CD4-positive, alpha-beta T cell treated with Interleukin-15 for 1 hour (primary cell): ENCODE results near the gene FAM174C.
"Not testable (repeated sequence)": the region's sequence is repeated elsewhere in the genome, so short reads cannot be mapped to it uniquely, and the experiment has no call there.

ENCODE experiments used
- DNase-seq: peaks from one replicate; pipeline ENCODE4 v3.0.0-alpha.2; 2020

Gene FAM174C

DNA sequence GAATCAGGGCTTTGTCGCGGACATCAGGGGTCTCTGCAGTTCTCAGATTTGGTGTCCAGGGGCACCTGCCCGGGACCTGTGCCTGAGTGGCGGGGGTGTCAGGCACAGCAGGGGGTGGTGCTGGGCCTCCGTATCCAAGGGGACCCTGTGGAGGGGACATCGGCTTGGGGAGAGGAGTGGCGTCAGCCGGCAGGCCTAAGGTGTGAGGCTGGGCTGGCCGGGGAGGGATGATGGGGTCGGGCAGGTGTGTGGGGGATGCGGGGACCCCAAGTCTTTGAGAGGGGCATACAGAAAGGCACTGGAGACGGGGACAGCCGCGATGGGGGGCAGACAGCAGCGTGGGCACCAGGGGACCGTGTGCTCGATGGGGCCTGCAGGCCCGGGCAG is 12.9 kb downstream of the FAM174C start:
- DNase-seq, result no peak

DNA sequence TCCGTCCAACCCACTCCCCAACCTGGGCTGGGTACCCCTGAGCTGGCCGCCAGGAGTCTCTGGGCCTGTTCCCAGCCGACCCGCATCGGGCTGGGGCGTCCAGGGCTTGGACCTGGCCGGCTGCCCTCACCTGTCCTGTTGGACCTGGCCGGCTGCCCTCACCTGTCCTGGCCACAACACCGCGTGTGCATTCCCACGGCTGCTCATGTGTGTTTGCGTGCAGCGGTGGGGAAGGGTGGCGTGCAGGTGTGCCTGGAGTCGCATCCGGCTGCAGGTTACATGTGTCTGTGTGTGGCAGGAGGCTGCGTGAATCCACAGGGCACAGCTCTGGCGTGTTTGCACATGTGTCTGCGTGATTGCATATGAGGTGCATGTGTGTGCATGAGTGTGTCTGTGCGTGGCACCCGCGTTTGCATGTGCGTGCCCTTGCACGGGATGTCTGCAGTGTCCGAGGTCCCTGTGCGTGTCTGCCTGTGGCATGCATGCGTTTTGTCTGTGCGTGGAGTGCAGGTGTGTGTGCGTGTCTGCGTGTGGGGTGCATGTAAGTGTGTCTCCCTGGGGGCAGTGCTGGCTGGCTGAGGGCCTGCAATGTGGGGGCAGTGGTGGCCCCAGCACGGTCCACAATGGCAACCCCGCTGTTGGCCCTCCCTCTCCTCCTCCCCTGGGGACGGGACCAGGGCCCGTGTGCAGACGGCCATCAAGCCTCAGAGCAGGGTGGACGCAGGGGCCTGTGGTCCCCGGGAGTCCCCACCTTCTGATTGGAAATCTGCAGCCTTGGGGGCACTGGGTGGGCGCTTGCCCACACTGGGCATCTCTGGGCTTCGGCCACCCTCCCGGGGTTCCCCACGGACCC is 13.7 kb downstream of the FAM174C start:
- DNase-seq, result no peak

DNA sequence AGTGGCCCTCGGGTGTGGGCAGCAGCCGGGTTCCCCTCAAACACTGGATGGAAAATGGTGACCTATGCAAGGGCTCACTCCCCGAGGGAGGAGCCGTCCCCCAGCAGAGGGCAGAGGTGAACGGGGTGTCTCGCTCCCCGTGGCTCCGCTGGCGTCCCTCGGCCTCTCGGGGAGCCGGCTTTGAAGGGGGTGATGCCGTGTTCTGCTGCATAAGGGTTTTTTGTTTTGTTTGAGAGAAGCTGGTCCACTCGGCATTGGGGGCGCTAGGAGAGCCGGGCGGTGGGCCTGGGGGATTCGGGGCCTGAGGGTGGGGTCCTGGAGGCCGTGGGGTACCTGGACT is 14.3 kb downstream of the FAM174C start:
- DNase-seq, result no peak

DNA sequence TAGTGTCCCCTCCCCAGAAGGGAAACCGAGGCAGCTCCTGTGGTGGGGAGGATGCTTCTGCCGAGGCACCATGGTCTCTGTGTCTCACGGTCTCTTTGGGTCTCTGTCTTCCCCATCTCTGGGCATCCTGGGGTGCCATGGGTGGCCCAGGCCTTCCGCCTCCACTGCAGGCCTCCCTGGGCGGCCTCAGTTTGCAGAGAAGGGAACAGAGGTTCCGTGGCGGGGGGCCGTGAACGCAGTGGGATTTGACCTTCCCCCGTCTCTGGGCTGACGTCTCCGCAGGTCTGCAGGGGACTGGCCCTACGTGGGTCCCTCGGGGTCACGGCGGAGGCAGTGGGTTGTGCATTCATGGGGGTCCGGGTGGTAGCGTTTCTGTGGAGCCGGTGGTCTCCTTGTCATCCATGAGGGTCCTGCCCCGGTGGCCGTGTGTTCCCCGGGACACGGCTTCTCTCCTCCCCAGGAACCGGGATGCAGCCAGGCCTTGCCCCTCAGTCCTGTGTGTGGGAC is 14.9 kb downstream of the FAM174C start:
- no peak for DNase-seq

DNA sequence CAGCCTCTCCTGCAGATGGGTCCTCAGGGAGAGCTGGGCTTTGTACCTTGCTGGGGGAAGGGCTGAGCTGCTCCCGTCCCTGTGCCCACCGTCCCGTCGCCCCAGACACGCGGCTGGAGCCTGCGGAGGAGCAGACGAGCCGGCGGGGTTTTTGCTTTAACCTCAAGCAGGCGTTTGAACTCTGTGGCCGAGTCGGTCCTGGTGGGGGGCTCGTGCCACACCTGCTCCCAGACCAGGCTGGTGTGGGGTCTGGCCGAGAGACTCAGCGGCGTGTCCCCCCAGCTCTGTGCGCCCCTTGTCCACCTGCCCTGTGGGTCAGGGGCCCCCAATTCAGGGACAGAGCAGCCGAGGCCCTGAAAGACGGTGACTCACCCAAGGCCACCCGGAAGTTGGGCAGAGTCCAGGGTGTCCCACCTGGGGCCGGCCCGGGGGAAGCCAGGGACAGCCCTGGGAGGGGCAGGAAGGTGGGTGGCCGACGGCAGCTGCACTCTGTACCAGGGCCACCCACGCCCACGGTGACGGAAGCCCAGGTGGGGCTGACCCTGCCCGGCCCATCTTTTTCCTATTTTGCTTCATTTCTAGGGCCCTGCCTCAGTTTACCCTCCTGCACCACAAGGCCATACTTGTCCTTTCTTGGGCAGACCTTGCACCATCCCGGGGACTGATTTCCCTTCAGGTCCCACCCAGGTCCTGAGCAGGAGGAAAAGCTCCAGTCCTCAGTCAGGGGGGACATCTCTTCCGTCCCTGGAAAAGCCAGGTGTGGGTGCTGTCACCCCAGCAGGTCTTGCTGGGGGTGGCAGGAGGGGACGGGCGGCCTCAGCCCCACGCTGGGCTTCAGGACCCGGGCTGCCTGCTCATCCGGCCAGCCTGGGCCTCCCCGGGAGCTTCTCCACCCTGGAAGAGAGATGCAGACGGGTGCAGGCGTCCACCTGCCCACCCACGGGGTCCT is 15.6 kb downstream of the FAM174C start:
- DNase-seq, result no peak

DNA sequence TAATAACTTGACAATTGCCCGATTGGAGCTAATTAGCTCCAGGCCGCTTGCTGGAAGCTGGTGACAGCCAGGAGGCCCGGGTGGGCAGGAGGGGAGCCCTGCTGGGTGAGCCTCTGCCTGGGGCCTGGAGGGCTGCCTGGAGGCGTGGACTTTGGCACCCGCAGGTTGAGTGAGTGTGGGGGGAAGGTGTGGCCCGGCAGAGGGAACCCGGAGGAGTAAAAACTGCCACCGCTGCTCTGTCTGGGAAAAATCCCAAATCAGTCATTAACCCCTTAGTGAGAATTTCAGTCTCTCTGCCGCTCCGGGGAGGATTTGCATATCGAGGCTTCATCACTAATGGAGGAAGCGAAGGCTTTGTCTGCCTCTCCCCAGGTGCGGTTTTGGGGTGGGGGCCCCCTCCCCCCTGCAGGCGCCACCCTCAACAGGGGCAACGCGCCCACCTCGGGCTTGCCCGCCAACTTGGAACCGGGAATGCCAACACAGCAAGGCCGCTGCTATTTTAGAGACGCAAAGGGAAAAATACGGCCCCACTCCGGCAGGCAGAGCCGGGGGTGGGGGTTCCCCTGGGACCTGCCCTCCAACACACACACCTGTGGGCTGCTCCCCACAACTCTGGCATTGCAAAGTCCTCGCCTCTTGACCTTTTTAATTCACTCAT is 16.6 kb downstream of the FAM174C start:
- no peak for DNase-seq

DNA sequence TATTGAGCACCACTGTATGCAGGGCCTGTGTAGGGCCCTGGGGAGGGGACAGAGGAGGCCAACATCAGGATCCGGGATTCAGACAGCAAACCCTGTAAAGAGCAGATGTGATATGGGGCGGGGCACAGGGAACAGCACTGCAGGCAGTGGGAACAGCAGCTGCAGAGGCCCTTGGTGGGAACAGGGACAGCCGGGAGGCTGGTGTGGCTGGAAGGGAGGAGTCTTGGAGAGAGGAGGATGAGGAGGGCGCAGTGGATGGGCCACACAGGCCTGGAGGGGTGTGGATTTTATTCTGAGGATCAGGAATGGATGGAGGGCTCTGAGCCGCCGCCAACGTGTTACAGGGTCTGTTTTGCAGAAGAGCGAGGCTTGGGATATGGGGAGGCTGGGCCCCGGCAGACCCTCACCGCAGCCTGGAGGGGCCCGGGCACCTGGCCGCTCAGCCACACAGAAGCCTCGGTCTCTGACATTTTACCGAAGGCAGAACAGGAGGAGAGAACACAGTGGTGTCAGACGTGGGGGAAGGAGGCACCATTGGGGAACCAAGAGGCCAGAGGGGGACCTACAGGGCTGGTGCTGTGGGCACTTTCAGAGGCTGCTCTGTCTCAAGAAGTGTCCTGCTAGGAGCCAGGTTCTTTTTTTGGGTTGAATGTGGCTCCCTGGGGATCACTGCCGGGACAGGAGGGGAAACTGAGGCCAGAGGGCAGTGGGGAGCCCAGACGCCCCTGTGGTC is 17.3 kb downstream of the FAM174C start:
- DNase-seq, result no peak

DNA sequence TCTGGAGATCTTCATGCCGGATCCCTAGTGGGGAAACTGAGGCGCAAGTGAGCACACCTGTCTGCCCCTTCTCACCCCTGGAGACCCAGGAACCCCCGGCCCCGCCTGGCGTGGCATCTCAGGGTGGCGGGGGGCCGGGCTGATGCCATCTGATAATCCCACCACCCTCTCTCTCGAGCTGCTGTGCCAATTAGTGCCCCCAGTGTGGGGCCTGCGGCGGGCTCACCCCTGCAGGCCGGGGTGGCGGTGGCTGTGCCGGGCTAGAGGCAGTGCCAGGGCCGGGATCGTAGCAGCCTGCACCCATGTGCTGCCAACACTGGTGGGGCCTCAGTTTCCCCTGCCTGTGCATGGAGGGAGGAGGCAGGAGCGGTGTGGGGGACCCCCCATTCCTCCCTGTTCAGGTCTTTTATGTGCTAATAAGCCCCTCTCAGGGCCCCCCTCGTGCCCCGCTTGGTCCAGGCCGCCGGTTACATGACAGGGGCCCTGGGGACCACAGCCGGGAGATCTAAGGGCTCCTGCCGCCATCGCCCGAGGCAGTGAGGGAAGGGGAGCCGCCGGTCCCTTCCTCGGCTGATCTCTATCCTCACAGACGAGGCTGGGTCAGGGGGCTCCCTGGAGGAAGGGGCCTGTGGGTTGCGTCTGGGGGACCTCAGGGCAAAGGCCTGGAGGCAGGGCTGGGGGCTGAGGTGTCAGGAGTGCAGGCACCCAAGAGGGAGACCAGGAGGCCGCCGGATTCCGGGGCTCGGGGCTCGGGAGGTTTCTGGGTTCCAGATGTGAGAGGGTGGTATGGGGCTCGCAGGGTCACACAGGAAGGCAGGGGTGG is 18.7 kb downstream of the FAM174C start:
- DNase-seq, result no peak

DNA sequence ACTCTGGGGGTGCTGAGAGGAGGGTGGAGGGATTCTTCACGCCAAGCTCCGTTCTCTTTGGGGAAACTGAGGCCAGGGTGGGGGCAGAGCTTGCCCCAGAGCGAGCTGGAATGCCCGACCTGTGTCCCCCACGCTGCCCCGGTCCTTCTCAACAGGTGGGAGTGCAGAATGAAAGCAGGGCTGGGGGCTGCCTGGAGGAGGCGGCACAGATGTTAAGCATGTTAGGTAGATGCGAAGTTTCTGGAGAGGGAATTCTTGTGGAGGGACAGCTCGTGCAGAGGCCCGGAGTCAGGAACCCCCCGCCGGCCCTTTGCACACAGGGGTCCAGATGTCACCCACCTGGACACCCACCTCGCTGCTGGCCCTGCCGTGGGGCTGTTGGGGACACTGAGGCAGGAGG is 19.4 kb downstream of the FAM174C start:
- DNase-seq, result no peak

DNA sequence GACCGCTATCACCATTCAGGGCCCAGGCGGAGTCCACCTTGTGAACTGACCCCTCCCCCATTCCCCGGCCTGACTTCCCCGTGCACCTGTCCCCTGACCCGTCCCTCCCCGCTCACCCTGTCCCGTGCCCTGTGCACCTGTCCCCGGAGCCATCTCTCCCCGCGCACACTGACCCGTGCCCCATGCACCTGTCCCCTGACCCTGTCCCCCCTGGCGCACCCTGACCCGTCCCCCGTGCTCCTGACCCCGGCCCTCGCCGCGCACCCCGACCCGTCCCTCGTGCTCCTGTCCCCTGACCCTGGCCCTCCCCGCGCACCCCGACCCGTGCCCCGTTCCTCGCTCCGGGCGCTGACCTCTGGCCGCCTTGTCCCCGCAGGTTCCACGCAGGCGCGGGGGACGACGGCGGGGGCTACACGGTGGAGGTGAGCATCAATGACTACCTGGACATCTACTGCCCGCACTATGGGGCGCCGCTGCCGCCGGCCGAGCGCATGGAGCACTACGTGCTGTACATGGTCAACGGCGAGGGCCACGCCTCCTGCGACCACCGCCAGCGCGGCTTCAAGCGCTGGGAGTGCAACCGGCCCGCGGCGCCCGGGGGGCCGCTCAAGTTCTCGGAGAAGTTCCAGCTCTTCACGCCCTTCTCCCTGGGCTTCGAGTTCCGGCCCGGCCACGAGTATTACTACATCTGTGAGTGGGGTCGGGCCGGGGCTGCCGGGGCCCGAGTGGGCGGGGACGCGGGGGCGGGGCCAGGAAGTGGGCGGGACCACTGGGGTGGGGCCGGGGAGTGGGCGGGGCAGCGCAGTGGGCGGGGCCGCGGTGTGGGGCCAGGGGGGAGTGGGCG is 20.1 kb downstream of the FAM174C start:
- peak; percentile 26 for DNase-seq

DNA sequence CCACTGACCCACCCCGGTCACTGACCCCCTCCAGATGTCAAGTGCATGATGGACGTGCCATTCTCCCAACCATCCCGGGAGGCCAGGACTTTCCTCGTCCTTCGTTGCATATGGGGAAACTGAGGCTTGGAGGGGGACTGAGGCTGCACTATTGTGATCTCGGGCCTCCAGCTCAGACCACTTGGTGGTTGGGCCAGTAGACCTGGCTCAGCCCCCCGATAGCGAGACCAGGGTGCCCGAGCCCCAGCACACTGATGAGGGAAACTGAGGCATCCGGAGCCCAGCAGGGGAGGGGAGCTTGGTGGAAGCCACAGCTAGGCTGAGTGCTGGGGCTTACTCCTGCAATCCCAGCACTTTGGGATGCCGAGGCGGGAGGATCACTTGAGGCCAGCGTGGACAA is 20.7 kb downstream of the FAM174C start:
- no peak for DNase-seq

DNA sequence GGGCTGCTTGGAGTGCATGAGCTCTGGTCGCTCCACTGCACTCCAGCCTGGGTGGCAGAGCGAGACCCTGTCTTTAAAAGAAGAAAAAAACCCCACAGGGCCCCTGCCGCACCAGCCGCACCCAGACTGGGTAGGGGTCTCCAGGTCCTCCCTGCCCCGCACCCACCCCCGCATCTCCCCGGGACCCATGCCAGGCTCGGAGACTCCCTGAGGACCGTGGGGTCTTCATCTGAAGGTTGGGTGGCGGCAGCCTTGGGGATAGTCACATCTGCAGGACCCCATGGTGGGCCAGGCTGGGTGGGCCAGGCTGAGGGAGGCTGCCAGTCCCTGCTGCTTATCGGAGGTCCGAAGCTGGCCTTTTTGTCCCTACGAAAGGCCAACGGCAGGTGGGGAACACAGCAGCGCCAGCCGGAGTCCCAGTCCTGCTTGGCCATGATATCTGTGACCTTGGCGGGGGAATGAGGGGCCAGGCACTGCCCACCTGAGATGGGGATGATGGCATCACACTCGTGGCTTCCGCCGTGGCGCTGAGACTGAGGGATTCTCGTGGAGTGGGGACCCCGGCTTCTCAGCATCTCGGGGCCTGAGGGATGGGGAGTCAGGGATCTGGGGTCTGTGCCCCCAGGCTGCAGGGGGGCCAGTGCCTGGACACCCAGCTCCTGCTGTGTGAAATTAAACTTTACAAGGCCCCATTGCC is 21.4 kb downstream of the FAM174C start:
- DNase-seq, result no peak

DNA sequence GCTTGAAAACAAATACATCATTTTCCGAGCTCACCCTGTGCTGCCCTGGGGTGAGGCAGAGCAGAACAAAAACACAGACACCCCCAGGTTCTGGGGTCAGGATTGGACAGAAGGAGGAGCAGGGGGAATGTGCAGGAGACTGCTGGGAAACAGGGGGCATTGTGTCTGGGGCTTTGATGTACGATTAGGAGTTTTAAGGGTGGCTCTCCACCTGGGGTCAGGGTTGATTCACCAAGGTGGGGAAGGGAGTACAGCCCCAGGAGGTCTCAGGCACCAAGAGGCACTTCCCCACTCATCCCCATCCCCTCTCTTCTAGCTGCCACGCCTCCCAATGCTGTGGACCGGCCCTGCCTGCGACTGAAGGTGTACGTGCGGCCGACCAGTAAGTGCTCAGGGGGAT is 22.9 kb downstream of the FAM174C start:
- DNase-seq, result no peak

DNA sequence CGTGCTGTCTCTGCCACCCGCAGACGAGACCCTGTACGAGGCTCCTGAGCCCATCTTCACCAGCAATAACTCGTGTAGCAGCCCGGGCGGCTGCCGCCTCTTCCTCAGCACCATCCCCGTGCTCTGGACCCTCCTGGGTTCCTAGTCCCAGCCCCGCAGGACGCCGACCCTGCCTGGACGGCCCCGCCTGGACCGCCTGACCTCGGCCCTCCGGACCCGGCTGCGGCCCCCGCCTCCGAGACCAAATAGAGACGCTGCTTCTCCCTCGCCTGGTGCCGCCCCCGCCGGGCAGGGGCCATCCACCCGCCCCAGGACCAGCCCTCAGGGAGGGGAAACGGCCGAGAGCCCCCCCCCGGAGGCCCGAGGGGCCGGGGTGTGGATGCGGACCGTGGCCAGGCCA is 24.5 kb downstream of the FAM174C start:
- no peak for DNase-seq

DNA sequence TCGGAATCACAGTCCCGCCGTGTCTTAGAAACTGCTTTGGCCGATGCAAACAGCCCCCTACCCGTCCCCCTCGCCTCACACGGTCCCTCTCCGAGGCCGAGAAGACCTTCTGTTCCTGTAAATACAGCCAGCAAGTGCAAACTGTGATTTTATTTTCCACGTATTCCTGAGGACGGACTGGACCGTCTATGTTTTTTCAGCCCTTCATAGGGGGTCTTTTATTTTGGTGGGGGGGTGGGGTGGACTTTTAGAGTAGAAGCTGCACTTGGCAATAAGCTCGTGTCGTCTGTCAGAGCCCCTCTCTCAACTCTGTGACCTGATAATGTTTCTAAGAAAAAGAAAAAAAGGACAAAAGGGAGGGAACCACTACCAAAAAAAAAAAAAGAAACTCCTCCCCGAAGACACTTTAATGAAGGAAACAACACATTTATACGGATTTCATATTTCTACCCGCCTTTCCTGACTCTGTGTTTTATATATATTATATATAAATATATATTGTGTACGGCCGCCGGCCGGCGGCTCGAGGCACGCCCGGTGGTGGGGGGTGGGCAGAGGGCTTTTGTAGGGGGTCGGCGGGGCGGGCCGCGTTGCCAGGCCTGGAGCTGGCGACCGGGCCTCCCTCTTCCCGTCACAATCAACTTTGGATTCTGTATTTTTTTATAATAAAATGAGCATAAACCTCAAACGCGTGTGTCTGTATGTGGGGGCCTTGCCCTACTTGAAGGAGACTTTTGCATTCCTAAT is 25.6 kb downstream of the FAM174C start:
- DNase-seq, result no peak

DNA sequence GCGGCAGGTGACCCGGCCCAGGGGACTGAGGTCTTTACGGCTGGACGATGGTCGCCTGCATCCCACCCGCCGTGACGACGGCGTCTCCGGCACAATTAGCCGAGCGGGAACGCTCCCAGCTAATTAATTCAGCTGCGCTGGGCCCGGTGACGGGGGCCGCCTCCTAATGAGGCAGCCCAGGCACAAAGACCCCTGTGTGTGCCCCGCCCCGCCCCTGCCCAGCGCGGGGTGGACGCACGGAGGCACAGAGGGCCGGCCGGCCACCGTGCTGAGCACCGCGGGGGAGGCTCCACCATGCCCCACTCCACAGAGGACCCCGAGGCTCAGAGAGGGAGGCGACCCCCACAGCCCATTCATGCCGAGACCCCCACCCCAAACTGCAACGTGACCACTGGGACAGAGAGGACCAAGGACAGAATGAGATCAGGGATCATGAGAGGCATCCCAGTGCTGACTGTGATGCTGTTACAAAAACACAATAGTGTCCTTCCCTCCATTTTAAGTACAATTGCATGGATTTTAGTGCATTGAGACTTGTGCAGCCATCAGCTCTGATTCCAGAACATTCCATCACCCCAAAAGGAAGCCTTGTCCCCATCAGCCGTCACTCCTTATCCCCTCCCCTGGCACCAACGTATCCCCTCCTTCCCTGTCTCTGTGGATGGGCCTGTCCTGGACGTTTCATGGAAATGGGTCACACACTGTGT is 27.4 kb downstream of the FAM174C start:
- DNase-seq, result no peak

DNA sequence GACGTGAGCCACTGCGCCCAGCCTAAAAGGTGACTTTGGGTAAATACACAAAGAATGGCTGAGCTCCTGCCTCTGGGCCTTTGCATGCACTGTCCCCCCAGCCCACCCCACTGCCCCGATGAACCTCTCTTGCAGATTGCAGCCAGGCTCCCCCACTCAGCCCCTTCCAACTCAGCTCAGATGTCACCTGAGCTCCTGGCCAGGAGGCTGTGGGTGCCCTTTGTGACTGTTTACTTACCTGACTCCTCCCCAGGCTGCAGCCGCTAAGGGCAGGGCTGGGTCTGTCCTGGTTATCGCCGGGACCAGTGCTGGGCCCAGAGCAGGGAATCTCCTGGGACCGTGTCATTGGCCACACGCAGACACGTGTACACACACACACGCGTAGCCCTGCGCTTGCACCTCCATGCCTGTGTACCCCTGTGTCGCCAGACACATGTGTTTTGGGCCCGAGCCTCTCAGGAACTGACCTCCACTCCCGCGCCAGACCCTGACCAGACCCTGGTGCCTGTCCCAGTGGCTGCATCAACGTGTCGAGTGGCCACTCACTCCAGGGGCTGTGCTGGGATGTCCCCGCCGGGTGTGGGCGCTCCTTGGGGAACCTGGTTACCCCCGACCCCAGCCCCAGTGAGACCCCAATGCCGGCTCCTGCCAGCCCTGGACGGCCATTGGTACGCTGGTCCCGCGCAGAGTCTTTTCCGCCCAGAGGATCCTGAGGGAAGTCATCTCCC is 29.0 kb downstream of the FAM174C start:
- no peak for DNase-seq

DNA sequence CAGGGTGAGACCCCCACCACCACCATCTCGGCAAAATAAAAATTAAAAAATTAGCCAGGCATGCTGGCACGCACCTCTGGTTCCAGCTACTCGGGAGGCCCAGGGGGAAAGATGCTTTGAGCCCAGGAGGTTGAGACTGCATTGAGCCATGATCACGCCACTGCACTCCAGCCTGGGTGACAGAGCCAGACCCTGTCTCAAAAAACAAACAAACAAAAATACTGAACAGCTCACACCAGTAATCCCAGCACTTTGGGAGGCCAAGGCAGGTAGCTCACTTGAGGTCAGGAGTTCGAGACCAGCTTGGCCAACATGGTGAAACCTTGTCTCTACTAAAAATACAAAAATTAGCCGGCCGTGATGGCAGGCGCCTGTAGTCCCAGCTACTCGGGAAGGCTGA is 30.0 kb downstream of the FAM174C start:
- DNase-seq, result not testable (repeated sequence)
